GM10266 (cell line): ENCODE data around the gene RIMBP2.

ENCODE experiments used
- DNase-seq: peaks from one replicate; pipeline ENCODE4 v3.0.0; 2012; ENCODE audit errors: extremely low spot score
- CTCF ChIP-seq: IDR thresholded peaks from 2 replicates; pipeline ENCODE4 v1.5.1; 2012; ENCODE audit warnings: mild to moderate bottlenecking, low read depth; ENCODE audit not compliant: control insufficient read depth, insufficient read depth; ENCODE audit errors: missing control alignments

RIMBP2 gene

DNA sequence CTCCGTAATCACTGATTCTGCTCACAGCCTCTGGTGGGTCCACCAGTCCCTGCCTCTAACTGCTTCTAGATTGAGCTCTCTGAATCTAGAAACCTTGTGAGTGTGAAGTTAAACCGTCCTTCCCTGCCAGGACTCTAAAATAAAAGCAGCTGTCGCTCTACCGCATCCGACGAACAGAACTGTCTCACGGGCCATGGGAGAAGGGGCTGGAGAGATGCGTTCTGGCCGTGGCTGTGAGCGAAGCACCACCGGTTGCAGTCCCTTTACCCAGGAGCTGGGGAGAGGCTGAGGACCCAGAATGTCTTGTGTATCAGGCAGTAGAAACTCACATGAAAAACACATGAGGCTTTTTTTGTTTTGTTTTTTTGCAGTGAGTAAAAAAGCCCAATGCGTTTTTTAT, 218.8 kb downstream of the RIMBP2 start:
- TF ChIP-seq CTCF = no peak
- no peak for DNase-seq

DNA sequence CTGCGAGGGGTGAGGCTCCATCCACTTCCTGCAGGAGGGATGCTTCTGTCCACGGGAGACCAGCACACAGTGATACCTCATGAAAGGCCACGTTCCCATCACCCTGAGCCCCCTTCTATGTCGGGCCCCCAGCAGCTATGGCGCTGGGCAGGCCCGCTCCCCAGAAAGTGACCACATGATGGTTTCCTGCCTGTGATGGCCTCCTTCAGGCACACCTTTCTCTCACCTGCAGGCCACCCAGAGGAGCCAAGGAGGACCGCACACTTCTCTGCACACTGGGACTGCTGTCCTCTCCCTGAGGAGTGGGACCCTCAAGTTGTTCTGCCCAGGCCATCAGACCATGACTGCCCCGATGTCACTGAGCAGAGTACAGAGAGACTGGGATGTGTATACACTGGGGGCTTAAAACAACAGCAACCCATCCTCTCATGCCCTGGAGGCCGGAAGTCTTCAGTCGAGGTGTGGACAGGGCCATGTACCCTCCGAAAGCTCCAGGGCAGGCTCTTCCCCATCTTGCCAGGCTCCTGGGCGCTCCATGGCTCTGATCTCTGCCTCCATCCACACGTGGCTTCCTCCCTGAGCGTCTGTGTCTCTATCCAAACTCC, 219.5 kb downstream of the RIMBP2 start:
- DNase-seq = no peak
- no peak for TF ChIP-seq CTCF

DNA sequence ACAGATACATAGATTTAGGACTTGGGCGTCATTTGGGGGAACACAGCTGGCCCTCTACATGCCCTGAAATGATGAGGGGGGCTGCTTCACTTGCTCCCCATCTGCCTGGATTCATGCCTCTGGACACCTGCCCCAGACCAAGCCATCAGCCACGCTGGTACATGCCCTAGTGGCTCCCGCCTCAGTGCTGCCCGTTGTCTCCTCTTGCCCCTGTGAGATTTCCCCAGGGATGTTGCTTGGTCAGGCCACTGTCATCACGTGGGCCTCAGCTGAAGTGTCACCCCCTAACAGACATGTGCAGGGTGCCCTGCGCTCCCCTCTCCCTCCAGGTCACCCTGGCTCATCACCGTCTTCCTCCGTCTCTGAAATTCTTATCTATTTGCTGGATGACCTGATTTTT, 220.9 kb downstream of the RIMBP2 start:
- no peak for DNase-seq
- TF ChIP-seq CTCF = no peak

- no peak for DNase-seq
- TF ChIP-seq CTCF = no peak
These were observed 221.4 kb downstream of the RIMBP2 start for GRCh38 chr12:130494736-130495135.

DNA sequence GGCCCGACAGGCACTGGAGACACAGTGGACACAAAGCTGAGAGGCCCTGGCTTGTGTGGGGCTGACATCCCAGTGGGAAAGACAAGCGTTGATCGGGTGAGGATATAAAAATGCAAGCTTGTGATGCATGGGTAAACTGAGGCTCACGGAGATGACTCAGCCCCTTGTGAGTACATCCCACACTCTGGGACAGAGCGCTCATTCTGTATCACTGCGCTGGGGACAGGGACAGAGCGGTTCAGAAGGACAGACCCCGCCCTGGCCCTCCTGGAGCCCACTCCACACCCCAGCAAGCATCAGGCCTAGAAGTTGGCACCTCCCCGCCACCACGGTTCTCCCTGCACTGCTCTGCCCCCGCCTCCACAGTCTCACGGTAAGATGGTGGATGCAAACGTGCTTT, 222.1 kb downstream of the RIMBP2 start:
- DNase-seq = no peak
- TF ChIP-seq CTCF = no peak

GRCh38 chr12:130491421-130492357, 224.4 kb downstream of the RIMBP2 start:
- DNase-seq = no peak

More at GRCh38 chr12:130491421-130492357, 224.4 kb downstream of the RIMBP2 start:
- TF ChIP-seq CTCF = no peak
